Measurements from ENCODE around the gene ORAI3.

Gene ORAI3

DNA sequence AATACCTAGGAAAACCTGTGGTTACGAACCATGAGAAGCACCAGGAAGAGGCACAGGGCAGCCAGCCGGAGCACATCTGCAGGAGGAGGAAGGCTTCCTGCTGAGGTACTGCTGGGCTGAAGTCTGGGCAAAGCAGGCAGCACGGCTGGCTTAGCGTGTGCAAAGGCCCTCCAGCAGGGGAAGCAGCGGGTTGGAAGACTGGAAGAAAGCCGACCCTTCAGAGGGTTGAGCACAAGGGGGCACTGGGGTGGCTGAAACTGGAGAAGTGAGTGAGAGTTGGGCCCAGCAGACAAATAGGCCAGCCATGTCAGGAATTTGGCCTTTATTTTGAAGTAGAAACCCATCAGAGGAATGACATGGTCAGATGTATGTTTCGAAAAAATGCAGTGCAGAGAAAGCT lies 24.0 kb downstream of the ORAI3 start:
- DNase-seq = no peak

DNA sequence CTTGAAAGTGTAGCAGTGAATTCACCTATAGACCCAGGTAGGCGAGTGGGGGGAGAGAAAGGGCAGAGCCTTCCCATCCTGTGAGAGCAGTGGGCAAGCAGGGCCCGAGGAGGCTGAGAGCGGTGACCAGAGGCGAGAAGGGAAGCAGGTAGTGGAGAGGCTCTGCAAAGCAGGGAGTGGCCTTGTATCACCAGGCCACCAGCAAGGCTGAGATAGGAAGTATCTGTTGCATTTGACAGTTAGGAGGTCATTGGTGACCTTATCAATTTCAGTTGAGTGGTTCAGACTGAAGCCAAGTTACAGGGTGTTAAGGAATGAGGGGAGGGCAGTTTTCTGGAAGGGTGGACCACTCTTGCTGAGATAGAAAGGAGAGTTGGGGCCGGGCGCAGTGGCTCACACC lies 25.5 kb downstream of the ORAI3 start:
- no peak for DNase-seq

DNA sequence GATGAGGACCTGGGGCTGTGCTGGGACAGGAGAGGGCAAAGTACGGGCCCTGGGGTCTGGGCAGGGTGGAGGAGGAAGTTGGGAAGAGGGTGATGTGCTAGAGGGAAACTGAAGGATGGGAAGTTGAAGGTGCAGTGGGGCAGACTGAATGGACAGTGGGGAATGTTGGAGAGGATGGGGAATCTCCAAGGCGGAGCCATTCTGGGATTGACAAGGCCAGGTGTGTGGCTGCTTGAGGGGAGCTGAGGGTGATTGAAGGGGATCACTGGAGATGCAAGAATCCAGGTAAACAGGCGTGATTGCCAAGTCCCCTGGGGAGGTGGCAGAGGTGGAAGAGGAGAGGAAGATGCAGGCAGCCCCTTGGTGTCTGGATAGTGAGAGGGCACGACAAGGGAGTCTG lies 27.6 kb downstream of the ORAI3 start:
- DNase-seq = no peak

DNA sequence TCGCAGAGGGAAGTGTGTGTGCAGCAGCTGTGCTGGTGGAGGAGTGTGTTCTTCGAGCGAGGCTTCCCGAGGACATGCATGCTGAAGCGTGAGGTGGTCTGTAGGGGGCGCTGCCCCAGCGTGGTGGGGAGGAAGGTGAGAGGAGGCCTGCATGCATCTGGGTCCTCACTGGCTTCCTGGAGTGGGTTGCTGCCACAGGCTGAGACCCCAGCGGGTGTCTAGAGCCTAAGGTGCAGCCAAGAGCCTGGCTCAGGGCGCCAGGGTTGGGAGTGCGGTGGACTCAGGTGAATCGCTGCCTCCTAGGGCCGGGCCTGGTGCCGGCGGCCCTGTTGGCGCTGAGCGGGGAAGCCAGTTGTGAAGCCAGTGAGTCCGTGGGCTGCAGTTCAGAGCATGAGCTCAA lies 28.6 kb downstream of the ORAI3 start:
- no peak for DNase-seq

DNA sequence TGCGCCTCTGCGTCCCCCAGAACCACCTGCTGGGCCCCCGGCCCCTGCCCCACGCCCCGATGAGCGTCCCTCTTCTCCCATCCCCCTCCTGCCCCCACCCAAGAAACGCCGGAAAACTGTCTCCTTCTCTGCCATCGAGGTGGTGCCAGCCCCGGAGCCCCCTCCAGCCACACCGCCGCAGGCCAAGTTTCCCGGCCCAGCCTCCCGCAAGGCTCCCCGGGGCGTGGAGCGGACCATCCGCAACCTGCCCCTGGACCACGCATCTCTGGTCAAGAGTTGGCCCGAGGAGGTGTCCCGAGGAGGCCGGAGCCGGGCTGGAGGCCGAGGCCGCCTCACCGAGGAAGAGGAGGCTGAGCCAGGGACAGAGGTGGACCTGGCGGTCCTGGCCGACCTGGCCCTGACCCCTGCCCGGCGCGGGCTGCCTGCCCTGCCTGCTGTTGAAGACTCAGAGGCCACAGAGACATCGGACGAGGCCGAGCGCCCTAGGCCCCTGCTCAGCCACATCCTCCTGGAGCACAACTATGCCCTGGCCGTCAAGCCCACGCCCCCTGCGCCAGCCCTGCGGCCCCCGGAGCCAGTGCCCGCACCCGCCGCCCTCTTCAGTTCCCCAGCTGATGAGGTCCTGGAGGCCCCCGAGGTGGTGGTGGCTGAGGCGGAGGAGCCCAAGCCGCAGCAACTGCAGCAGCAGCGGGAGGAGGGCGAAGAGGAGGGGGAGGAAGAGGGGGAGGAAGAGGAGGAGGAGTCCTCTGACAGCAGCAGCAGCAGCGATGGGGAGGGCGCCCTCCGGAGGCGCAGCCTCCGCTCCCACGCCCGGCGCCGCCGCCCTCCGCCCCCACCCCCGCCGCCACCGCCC lies 30.5 kb downstream of the ORAI3 start:
- DNase-seq = no peak

DNA sequence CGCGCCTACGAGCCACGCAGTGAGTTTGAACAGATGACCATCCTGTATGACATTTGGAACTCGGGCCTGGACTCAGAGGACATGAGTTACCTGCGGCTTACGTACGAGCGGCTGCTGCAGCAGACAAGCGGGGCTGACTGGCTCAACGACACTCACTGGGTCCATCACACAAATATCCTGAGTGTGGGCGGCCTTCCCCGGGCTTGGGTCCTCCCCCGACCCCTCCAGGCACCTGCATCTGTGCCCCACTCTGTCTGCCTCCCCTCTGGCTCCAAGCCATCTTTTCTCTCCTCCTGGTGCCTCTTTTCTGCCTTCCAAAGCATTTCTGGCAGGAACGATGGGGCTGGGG lies 31.1 kb downstream of the ORAI3 start:
- DNase-seq = no peak

DNA sequence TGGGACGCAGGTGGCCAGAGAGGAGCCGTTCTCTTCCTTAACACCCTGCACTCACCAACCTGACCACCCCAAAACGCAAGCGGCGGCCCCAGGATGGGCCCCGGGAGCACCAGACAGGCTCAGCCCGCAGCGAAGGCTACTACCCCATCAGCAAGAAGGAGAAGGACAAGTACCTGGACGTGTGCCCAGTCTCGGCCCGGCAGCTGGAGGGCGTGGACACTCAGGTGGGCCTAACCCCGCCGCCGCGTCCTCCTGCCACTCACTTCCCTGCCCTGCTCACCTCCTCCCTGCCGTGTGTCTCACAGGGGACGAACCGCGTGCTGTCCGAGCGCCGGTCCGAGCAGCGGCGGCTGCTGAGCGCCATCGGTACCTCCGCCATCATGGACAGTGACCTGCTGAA lies 31.6 kb downstream of the ORAI3 start:
- no peak for DNase-seq

DNA sequence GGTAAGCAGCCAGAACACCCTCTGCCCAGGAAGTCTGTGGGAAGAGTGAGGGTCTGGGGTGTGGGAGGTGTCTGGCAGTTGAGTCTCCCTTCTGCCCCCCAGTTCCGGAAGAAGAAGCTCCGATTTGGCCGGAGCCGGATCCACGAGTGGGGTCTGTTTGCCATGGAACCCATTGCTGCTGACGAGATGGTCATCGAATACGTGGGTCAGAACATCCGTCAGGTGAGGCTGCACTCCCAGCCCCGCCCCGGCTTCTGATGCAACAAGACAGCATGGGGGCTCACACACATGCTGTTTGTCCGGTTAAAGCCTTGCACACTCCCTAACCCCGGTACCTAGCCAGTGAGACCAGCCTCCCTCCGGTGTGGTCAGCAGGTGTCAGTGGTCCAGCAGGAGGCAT lies 32.1 kb downstream of the ORAI3 start:
- no peak for DNase-seq

DNA sequence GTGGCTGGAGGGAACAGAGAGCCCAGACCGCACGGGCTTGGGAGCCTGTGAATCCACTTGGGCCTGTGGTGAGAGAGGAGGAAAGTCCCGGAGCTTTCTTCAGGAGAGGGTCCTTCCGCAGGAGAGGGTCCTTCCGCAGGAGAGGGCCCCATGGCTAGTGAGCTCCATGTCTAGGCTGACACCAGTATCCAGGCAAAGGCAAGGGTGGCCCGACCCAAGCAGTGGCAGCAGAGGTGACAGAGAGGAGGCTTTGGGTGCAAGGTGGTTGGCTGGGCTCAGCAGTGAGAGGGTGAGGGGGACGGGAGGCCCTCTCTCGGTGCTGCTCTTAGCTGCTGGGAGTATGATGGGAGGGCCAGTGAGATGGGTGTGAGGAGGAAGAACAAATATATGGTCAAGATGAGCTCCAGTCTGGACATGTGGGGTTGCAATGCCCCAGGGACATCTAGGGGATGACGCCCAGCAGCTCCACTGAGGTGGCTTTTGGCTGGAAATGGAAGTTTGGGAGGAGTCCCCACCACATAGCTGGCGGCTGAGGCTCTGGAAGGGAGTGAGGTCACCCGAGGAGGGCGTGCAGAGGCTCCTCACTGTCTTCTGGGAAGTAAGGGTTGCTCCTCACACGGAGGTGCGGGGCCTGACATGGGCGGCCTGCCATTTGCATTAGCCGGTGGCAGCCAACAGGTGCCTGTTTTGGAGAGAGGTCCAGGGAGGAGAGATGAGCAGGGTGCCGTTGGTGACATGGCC lies 33.9 kb downstream of the ORAI3 start:
- DNase-seq = no peak

DNA sequence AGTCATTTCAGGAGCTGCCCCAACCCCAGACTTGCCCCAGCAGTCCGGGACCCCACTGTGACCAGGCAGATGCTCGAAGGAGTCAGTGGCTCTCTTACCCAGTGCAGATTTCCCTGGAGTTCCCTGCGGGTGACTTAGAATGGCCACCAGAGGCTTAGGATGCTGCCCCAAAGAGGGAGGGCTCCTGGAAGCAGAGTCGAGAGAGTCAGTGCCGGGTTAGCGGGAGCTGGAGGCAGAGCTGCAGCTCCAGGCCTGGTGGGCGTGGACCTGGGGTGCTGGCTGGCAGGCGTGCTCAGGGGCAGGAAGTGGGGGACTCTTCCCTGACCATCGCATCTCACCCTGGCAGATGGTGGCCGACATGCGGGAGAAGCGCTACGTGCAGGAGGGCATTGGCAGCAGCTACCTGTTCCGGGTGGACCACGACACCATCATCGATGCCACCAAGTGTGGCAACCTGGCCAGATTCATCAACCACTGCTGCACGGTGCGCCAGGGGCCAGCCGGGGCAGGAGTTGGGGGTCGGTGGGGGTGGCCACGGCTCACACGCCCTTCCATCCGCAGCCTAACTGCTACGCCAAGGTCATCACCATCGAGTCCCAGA lies 34.5 kb downstream of the ORAI3 start:
- DNase-seq = no peak

DNA sequence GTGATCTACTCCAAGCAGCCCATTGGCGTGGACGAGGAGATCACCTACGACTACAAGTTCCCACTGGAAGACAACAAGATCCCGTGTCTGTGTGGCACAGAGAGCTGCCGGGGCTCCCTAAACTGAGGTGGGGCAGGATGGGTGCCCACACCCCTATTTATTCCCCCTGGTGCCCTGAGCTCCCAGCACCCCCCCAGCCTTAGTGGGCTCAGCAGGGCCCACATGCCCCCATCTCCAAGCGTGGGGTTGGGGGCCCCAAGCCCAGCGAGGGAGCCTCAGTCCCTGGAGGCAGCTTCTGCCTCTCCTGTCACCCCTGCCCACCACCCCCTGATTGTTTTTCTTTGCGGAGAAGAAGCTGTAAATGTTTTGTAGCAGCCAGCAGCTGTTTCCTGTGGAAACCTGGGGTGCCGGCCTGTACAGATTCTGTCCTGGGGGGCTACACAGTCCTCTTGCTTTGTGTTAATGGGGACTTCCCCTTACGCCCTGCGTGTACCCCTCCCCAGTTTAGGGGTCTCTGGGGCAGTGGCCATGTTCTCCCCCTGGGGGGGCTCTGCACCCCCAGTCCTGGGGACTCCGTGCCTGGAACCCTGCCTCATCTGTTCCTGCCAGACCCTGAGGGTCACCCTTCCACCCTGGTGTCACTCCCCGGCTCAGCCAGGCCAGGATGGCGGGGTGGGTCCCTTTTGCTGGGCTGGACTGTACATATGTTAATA lies 35.2 kb downstream of the ORAI3 start:
- DNase-seq = no peak

DNA sequence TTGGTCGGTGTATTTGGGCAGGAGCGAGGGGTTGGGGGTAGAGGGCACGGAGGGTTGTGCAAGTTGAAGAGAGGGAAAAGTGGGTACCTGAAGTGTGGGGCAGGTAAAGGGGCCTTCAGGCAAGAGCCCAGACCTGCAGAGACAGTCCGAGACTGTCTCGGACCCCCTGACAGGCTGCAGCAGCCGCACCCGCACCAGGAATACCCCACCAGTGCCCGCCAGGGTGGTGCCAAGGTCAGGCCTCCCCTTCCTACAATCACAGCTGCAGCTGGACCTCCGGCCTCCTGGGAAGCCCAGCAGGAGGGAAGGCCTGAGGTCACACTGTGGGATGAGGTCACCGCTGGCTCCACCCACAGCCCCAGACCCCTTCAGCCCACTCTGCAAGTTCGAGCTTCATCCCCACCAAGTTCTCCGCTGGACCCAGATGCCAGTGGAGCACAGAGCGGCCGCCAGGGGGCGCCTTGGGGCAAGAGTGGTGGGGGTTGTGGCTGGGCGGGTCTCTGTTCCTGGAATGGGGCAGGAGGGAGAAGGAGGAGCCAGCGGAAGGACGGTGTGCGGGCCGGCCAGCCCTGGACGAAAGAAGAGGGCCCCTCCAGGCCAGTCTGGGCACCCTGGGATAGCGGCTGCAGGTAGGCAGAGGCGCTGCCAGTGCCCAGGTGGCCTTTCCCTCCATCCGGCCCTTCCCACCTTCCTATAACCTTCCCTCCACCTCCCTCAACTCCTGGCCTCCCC lies 36.0 kb downstream of the ORAI3 start, which contains the start of gene HSD3B7:
HSD3B7 (plus strand) TSS at position 539 of the 732 bp plus-strand sequence. CDS start 452 bp downstream, outside the sequence.
- peak; percentile 66 for DNase-seq

DNA sequence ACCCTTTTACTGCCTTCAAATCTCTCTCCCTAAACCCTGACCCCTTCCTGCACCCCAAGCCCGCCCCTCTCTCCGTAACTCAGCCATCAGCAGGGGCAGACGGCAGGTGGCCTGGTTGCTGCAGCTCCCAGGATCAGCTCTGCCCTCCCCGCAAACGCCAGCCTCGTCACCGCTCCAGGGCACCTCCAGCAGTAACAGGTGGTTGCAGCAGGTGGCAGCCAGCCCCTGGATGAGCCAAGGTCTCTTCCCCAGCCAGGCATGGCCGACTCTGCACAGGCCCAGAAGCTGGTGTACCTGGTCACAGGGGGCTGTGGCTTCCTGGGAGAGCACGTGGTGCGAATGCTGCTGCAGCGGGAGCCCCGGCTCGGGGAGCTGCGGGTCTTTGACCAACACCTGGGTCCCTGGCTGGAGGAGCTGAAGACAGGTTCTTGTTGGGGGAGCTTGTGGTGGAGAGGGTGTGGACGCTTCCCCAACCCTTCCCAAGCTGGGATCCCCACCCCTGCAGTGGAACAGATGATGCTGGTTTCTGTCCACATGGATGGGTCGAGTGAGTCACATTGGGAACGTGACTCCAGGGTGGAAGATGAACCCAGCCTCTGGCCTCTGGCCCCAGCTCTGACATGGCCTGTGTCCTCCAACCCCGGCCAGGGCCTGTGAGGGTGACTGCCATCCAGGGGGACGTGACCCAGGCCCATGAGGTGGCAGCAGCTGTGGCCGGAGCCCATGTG lies 36.7 kb downstream of the ORAI3 start:
- no peak for DNase-seq

DNA sequence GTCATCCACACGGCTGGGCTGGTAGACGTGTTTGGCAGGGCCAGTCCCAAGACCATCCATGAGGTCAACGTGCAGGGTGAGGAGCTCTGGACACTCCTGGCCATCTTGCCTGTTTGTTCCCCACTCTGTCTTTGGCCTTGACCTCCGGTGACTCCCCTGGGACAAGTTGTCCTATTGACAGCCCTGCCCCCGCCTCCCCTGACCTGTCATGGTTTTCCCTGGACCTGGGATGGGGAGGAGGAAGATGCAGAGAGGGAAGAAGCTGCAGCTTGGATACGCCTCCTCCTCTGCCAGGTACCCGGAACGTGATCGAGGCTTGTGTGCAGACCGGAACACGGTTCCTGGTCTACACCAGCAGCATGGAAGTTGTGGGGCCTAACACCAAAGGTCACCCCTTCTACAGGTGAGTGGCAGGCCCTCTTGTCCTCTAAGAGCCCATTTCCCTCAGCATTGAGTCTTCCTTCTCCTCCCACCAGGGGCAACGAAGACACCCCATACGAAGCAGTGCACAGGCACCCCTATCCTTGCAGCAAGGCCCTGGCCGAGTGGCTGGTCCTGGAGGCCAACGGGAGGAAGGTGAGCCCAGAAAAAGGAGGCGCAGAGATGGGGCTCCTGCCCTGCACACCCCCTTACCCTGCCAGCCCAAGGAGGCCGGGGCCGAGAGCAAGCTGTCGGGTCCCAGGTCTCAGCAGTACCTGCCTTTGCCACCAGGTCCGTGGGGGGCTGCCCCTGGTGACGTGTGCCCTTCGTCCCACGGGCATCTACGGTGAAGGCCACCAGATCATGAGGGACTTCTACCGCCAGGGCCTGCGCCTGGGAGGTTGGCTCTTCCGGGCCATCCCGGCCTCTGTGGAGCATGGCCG lies 37.5 kb downstream of the ORAI3 start:
- DNase-seq = no peak

DNA sequence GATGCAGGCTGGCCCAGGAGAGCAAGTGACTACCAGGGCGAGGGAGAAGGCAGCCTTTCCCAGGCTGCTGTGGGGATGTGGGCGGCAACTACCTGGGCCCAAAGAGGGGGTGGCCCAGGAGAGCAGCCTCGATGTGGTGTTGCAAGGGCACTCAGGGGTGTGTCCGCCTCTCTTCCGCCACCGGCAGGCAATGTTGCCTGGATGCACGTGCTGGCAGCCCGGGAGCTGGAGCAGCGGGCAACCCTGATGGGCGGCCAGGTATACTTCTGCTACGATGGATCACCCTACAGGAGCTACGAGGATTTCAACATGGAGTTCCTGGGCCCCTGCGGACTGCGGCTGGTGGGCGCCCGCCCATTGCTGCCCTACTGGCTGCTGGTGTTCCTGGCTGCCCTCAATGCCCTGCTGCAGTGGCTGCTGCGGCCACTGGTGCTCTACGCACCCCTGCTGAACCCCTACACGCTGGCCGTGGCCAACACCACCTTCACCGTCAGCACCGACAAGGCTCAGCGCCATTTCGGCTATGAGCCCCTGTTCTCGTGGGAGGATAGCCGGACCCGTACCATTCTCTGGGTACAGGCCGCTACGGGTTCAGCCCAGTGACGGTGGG lies 38.8 kb downstream of the ORAI3 start:
- no peak for DNase-seq

DNA sequence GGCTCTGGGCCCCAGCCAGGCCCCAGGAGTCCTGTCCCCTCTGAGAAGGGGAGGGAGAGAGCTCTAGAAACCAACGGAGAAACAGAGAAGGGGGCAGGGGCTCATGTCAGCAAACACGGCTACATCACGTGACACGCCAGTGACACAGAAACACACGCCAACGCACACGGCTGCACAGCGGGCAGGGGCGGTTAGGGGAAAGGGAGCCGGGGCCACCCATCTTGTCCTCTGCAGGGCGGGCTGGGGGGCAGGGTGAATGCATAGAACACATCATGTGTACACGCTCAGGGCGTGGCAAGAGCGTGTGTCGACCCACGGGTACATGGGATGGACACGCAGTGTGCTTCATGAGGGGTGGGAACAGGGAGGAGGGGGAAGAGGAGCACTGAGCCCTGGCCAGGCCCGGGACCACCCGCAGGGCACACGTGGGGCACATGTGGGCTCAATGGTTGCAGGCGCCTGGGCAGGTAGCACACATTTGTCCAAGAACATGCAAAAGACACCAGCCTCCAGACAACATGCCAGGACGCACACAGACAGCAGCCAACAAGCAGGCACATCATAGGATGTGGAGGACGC lies 40.7 kb downstream of the ORAI3 start:
- DNase-seq = no peak

DNA sequence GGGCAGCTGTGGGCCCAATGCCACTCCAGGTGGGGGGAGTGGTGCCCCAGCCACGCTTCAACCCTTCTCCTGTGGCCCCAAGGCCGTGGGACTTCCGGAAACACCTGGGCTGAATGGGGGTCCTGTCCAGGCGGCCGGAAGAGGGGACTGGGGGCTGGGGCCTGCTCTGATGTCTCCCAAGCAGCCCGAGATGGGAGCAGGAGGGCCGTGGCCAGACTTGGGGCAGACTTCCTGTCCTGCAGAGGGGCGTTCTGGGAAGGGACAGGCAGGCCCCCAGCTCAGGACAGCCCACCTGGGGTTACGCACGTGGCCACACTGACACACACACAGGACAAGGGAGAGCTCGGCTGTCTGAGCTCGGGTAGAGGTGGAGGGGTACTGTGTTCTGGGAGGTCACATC lies 41.2 kb downstream of the ORAI3 start:
- DNase-seq = no peak

DNA sequence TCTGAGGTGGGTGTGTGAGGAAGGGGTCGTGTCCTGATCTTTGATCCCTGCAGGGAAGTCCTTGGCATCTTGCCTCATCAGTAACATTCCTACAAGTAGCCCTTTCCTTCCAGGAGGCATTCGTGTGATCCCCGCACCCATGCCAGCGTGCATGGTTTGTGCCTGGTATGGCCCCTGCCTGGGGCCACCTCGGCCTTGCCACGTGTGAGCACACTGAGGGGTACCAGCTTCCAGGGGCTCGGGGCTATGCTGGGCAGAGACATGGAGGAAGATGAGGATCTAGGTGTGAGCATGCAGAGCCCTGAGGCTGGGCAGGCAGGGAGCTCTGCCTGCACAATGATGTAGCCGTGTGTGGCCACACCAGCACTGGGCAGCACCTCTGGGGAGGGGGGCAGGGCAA lies 42.2 kb downstream of the ORAI3 start:
- DNase-seq = no peak

DNA sequence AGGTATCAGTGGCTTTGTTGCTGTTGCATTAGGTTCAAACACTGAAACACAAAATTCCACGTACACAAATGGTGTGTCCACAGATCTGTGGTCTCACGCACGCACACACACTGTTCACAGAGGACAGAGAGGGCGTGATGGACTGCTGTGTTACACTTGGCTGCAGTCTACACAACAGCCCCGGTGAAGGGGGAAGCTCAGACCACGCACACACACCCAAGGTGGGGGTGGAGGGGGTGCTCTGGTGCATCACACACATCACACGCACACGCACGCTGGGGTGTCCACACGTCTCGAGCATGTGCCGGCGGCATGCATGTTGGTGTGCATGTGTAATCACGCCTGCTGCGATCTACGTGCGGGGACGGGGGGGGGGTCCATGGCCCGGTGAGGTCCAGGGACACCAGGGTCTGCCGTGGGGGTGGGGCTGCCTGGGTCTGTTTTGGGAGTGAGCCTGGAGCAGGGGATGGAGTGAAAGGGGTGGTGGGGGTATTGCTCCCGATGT lies 43.5 kb downstream of the ORAI3 start:
- DNase-seq = no peak
